Endodermal cell (in vitro differentiated cells): ENCODE measurements around the gene ST7. TPM values are rescaled to one million over a fixed set of nuclear protein-coding genes. Genes with fewer than 3 reads are reported as not detected.

ENCODE experiments used
- DNase-seq: peaks from one replicate; pipeline ENCODE4 v3.0.0-alpha.2; 2017
- H3K27ac ChIP-seq: 2 replicates; pipeline ENCODE4 v1.5.1; 2013; ENCODE audit warnings: mild to moderate bottlenecking, low read depth, low read length, moderate library complexity
- H3K27me3 ChIP-seq: 2 replicates; pipeline ENCODE4 v1.6.1; 2013; ENCODE audit warnings: mild to moderate bottlenecking, low read length, moderate library complexity; ENCODE audit not compliant: insufficient read depth, control insufficient read depth, poor library complexity, severe bottlenecking
- H3K36me3 ChIP-seq: 2 replicates; pipeline ENCODE4 v1.7.0; 2013; ENCODE audit warnings: mild to moderate bottlenecking, low read length, moderate library complexity; ENCODE audit not compliant: control insufficient read depth, insufficient read depth
- H3K4me1 ChIP-seq: one replicate; pipeline ENCODE4 v1.7.0; 2013; ENCODE audit warnings: low read length; ENCODE audit not compliant: control insufficient read depth, insufficient read depth
- H3K4me3 ChIP-seq: 2 replicates; pipeline ENCODE4 v1.5.1; 2013; ENCODE audit warnings: mild to moderate bottlenecking, low read length, moderate library complexity
- H3K9ac ChIP-seq: 2 replicates; pipeline ENCODE4 v1.6.1; 2013; ENCODE audit warnings: mild to moderate bottlenecking, low read length, moderate library complexity; ENCODE audit not compliant: poor library complexity, severe bottlenecking; ENCODE audit errors: extremely low read depth
- H3K9me3 ChIP-seq: 2 replicates; pipeline ENCODE4 v1.6.1; 2013; ENCODE audit warnings: mild to moderate bottlenecking, low read length, moderate library complexity; ENCODE audit not compliant: control insufficient read depth
- H3K27ac Mint-ChIP-seq: 2 replicates; pipeline ENCODE4 v1.8.0; 2020; ENCODE audit warnings: mixed read lengths
- H3K27me3 Mint-ChIP-seq: 2 replicates; pipeline ENCODE4 v1.8.0; 2021; ENCODE audit warnings: mild to moderate bottlenecking, mixed read lengths; ENCODE audit not compliant: insufficient read depth
- H3K36me3 Mint-ChIP-seq: 2 replicates; pipeline ENCODE4 v1.8.0; 2020; ENCODE audit warnings: low read depth, mixed read lengths
- H3K4me1 Mint-ChIP-seq: 2 replicates; pipeline ENCODE4 v1.8.0; 2020; ENCODE audit warnings: mixed read lengths
- H3K4me3 Mint-ChIP-seq: 2 replicates; pipeline ENCODE4 v1.8.0; 2020; ENCODE audit warnings: mild to moderate bottlenecking, moderate library complexity, mixed read lengths
- H3K9me3 Mint-ChIP-seq: 2 replicates; pipeline ENCODE4 v1.8.0; 2020; ENCODE audit warnings: mild to moderate bottlenecking, mixed read lengths
- CTCF ChIP-seq: fragments of 200-600 bp; sonication (generic); conservative IDR thresholded peaks from 2 replicates; pipeline ENCODE4 v1.5.0; 2021; ENCODE audit warnings: antibody characterized with exemption, mild to moderate bottlenecking
- WGBS, 2 experiments: methylation state at CpG; one replicate each; pipeline versions ENCODE4 v1.1.5 to v1.1.7; 2013; ENCODE audit warnings: missing lambda C conversion rate in 2 of 2, mixed read lengths in 1 of 2; ENCODE audit not compliant: insufficient coverage in 1 of 2, insufficient read length in 1 of 2; 5-methylcytosine and 5-hydroxymethylcytosine counted together
- total RNA-seq, 2 donors: library from RNA; stranded (reverse); fragmentation: NEBNext Ultra II Directional in 1 of 2; extraction: Animal tissue kit (Norgen Biotek cat#: 25700) in 1 of 2; gene quantifications; 2 replicates in 1 of 2; 3 replicates in 1 of 2; pipeline ENCODE4 v1.2.1, GENCODE V29; 2021

Gene ST7
- total RNA-seq, 2 donors from 2014 or later: 6.4 to 8.9 TPM

DNA sequence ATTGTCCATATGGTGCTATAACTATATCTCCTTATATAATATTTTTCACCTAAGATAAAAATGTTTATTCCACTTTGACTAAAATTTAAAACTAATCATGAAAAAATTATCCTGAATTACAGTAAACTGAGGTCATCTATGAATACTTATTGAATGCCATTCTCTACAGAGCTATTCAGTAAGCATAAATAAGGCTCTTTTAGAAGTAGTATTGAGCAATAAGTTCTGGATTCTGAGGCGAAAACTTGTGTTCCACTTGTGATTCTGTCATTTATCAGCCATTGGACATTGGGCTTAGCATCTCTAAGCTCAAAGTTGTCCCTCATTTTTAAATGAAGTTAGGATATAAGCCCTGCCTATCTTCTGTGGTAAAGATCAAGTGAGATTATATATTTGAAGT is 238.8 kb downstream of the ST7 start:
- no peak overlapping the region for H3K27ac ChIP-seq
- Mint-ChIP-seq H3K27ac (no peak overlapping the region), H3K9me3 (no peaks in the 10 kb centered on the region), H3K4me1 (peaks cover 6% of the 10 kb centered on the region), H3K27me3 (no peaks in the 10 kb centered on the region), H3K4me3 (no peak overlapping the region), H3K36me3 (no peaks in the 10 kb centered on the region)
- WGBS, 2 experiments: 86 to 100% methylated on average over 1 of the region's 1 CpG
- DNase-seq: no peak
- no peak overlapping the region for H3K9ac ChIP-seq
- H3K4me3 ChIP-seq: no peak overlapping the region
- H3K9me3 ChIP-seq: no peaks in the 10 kb centered on the region
- no peaks in the 10 kb centered on the region for H3K36me3 ChIP-seq
- H3K4me1 ChIP-seq: no peaks in the 10 kb centered on the region
- H3K27me3 ChIP-seq: no peaks in the 10 kb centered on the region
- TF ChIP-seq CTCF: no peak

GRCh38 chr7:117193564-117193963 is 240.3 kb downstream of the ST7 start:
- H3K9ac ChIP-seq: no peak overlapping the region
- TF ChIP-seq CTCF: no peak
- H3K9me3 ChIP-seq: no peaks in the 10 kb centered on the region
- H3K36me3 ChIP-seq: no peaks in the 10 kb centered on the region
- WGBS, 2 experiments: 92% methylated on average over 2 of the region's 2 CpGs; no CpG with 5 or more reads in 1 of the 2 experiments
- no peak for DNase-seq
- Mint-ChIP-seq H3K27ac (no peak overlapping the region), H3K27me3 (no peaks in the 10 kb centered on the region), H3K36me3 (no peaks in the 10 kb centered on the region), H3K4me1 (peaks cover 6% of the 10 kb centered on the region), H3K4me3 (no peak overlapping the region), H3K9me3 (no peaks in the 10 kb centered on the region)
- H3K27me3 ChIP-seq: no peaks in the 10 kb centered on the region
- H3K4me3 ChIP-seq: no peak overlapping the region
- H3K27ac ChIP-seq: no peak overlapping the region
- no peaks in the 10 kb centered on the region for H3K4me1 ChIP-seq

GRCh38 chr7:117194445-117194844 is 241.1 kb downstream of the ST7 start:
- Histone ChIP-seq H3K27ac (no peak overlapping the region), H3K9ac (no peak overlapping the region), H3K4me1 (no peaks in the 10 kb centered on the region), H3K27me3 (no peaks in the 10 kb centered on the region), H3K4me3 (no peak overlapping the region), H3K9me3 (no peaks in the 10 kb centered on the region), H3K36me3 (no peaks in the 10 kb centered on the region)
- Mint-ChIP-seq H3K27me3 (no peaks in the 10 kb centered on the region), H3K4me3 (no peak overlapping the region), H3K27ac (no peak overlapping the region), H3K36me3 (no peaks in the 10 kb centered on the region), H3K4me1 (peaks cover 6% of the 10 kb centered on the region), H3K9me3 (no peaks in the 10 kb centered on the region)
- 80% methylated on average over 2 of the region's 2 CpGs; no CpG with 5 or more reads in 1 of the 2 experiments for WGBS, 2 experiments
- no peak for DNase-seq
- no peak for TF ChIP-seq CTCF
